ENCODE data around the gene TBX15.

TBX15 gene

GRCh38 chr1:118986555-118987467, 1.3 kb downstream of the TBX15 start:
- DNase-seq (ENCODE audit: low read depth, low spot score), result no peak
- H3K4me3 ChIP-seq (ENCODE audit: low read depth, low read length), result peak overlapping the region; percentile 62
- in situ Hi-C loops (cut with HindIII; ENCODE audit: low sequenced_read_pairs), result no loop called here
- no peak for TF ChIP-seq CTCF (IDR thresholded peaks at IDR 0.05; ENCODE audit: low read depth, low read length)

GRCh38 chr1:118985640-118986554, 2.2 kb downstream of the TBX15 start:
- in situ Hi-C loops (cut with HindIII; ENCODE audit: low sequenced_read_pairs), result no loop called here
- no peak for TF ChIP-seq CTCF (IDR thresholded peaks at IDR 0.05; ENCODE audit: low read depth, low read length)
- peak overlapping the region; percentile 62 for H3K4me3 ChIP-seq (ENCODE audit: low read depth, low read length)
- DNase-seq (ENCODE audit: low read depth, low spot score), result no peak

- TF ChIP-seq CTCF (IDR thresholded peaks at IDR 0.05; ENCODE audit: low read depth, low read length), result no peak
- in situ Hi-C loops (cut with HindIII; ENCODE audit: low sequenced_read_pairs), result no loop called here
- H3K4me3 ChIP-seq (ENCODE audit: low read depth, low read length), result peak overlapping the region; percentile 62
- DNase-seq (ENCODE audit: low read depth, low spot score), result peak; percentile 36
Observed at GRCh38 chr1:118984722-118985639, 3.2 kb downstream of the TBX15 start.

GRCh38 chr1:118984086-118984721, 3.9 kb downstream of the TBX15 start:
- TF ChIP-seq CTCF (IDR thresholded peaks at IDR 0.05; ENCODE audit: low read depth, low read length), result no peak
- peak; percentile 70 for DNase-seq (ENCODE audit: low read depth, low spot score)
- H3K4me3 ChIP-seq (ENCODE audit: low read depth, low read length), result peak overlapping the region; percentile 62
- in situ Hi-C loops (cut with HindIII; ENCODE audit: low sequenced_read_pairs), result no loop called here

GRCh38 chr1:118983558-118984041, 4.5 kb downstream of the TBX15 start:
- DNase-seq (ENCODE audit: low read depth, low spot score), result peak; percentile 43
- H3K4me3 ChIP-seq (ENCODE audit: low read depth, low read length), result peak overlapping the region; percentile 17
- in situ Hi-C loops (cut with HindIII; ENCODE audit: low sequenced_read_pairs), result no loop called here
- TF ChIP-seq CTCF (IDR thresholded peaks at IDR 0.05; ENCODE audit: low read depth, low read length), result no peak

Measured in astrocyte of the spinal cord (primary cell).